IMR-90 (cell line): Measurements from ENCODE around the gene YIPF7. TPM values are rescaled to one million over a fixed set of nuclear protein-coding genes. Genes with fewer than 3 reads are reported as not detected.

ENCODE experiments used
- ATAC-seq: fragments of 200-7000 bp; cut with Tn5 transposase; 2 replicates; pipeline ENCODE4 v1.9.1; 2020; ENCODE audit warnings: low read depth, mild to moderate bottlenecking, moderate library complexity
- BruUV-seq: library from RNA; stranded (reverse); fragments of 400-500 nt; replicated peaks from 2 replicates; lab custom pipeline; 2021; lab: Mats Ljungman, UMichigan
- CTCF ChIA-PET: fragments of 300-600 bp; formaldehyde crosslinking; extraction: SDS; loops from one replicate; lab custom pipeline; 2021; ENCODE audit warnings: antibody characterized with exemption; lab: Yijun Ruan, JAX
- POLR2A ChIA-PET: fragments of 300-600 bp; sonication (Branson Sonifier 250); formaldehyde crosslinking; loops from one replicate; lab custom pipeline; 2022; ENCODE audit warnings: antibody characterized with exemption; ENCODE audit not compliant: unreplicated experiment; lab: Charles Lee
- DNase-seq: peaks from one replicate; pipeline ENCODE4 v3.0.0; 2013
- H2AFZ ChIP-seq: replicated peaks from 2 replicates; pipeline ENCODE3; 2013; ENCODE audit warnings: low read length, mild to moderate bottlenecking; ENCODE audit not compliant: poor library complexity
- H2AK5ac ChIP-seq: 2 replicates; pipeline ENCODE4 v1.6.1; 2013; ENCODE audit warnings: low read depth, low read length, inconsistent platforms
- H2AK9ac ChIP-seq: replicated peaks from 2 replicates; pipeline ENCODE3; 2013; ENCODE audit warnings: mild to moderate bottlenecking, low read depth, low read length, moderate library complexity; ENCODE audit not compliant: poor library complexity
- H2BK120ac ChIP-seq: 2 replicates; pipeline ENCODE4 v1.6.1; 2013; ENCODE audit warnings: low read depth, low read length, inconsistent platforms
- H2BK15ac ChIP-seq: 3 replicates; pipeline ENCODE4 v1.6.1; 2013; ENCODE audit warnings: low read depth, low read length, inconsistent platforms
- H2BK20ac ChIP-seq: 2 replicates; pipeline ENCODE4 v1.6.1; 2013; ENCODE audit warnings: low read depth, mild to moderate bottlenecking, inconsistent platforms, low read length, moderate library complexity
- H2BK5ac ChIP-seq: 2 replicates; pipeline ENCODE4 v1.6.1; 2013; ENCODE audit warnings: mild to moderate bottlenecking, low read depth, low read length, inconsistent platforms; ENCODE audit not compliant: poor library complexity, severe bottlenecking
- H3K14ac ChIP-seq: replicated peaks from 2 replicates; pipeline ENCODE4 v1.6.1; 2013; ENCODE audit warnings: low read depth, low read length, inconsistent platforms
- H3K18ac ChIP-seq: 2 replicates; pipeline ENCODE4 v1.6.1; 2013; ENCODE audit warnings: low read depth, low read length, control low read depth
- H3K23ac ChIP-seq: 2 replicates; pipeline ENCODE4 v1.6.1; 2013; ENCODE audit warnings: low read depth, low read length, inconsistent platforms
- H3K27ac ChIP-seq: 2 replicates; pipeline ENCODE4 v1.5.1; 2013; ENCODE audit warnings: mild to moderate bottlenecking, control low read depth, low read length; ENCODE audit not compliant: insufficient read depth
- H3K27me3 ChIP-seq: 2 replicates; pipeline ENCODE4 v1.6.1; 2013; ENCODE audit warnings: low read length; ENCODE audit not compliant: control insufficient read depth, insufficient read depth
- H3K36me3 ChIP-seq: 2 replicates; pipeline ENCODE4 v1.6.1; 2013; ENCODE audit warnings: low read length, mixed read lengths; ENCODE audit not compliant: control insufficient read depth, insufficient read depth
- H3K4ac ChIP-seq: 2 replicates; pipeline ENCODE4 v1.6.1; 2013; ENCODE audit warnings: low read depth, low read length, inconsistent platforms
- H3K4me1 ChIP-seq: 2 replicates; pipeline ENCODE4 v1.6.1; 2013; ENCODE audit warnings: low read length, mixed read lengths; ENCODE audit not compliant: control insufficient read depth, insufficient read depth
- H3K4me2 ChIP-seq: 2 replicates; pipeline ENCODE4 v1.6.1; 2013; ENCODE audit warnings: low read depth, mild to moderate bottlenecking, control low read depth, low read length, moderate library complexity
- H3K4me3 ChIP-seq: 2 replicates; pipeline ENCODE4 v1.5.1; 2013; ENCODE audit warnings: low read depth, mild to moderate bottlenecking, control low read depth, low read length, moderate library complexity; ENCODE audit not compliant: insufficient read depth
- H3K56ac ChIP-seq: 2 replicates; pipeline ENCODE4 v1.6.1; 2013; ENCODE audit warnings: low read length, inconsistent platforms; ENCODE audit not compliant: insufficient read depth; ENCODE audit errors: extremely low read depth
- H3K79me1 ChIP-seq, 2 experiments: 2 replicates each; pipeline ENCODE4 v1.6.1; 2013; ENCODE audit warnings: low read length in 2 of 2, inconsistent platforms in 1 of 2, low read depth in 1 of 2
- H3K9ac ChIP-seq: 2 replicates; pipeline ENCODE4 v1.6.1; 2013; ENCODE audit warnings: low read depth, low read length, control low read depth
- H3K9me1 ChIP-seq: 2 replicates; pipeline ENCODE4 v1.6.1; 2013; ENCODE audit warnings: low read length, inconsistent platforms; ENCODE audit not compliant: insufficient read depth
- H3K9me3 ChIP-seq: 2 replicates; pipeline ENCODE4 v1.6.1; 2013; ENCODE audit warnings: low read length; ENCODE audit not compliant: control insufficient read depth, insufficient read depth
- H4K20me1 ChIP-seq: 2 replicates; pipeline ENCODE4 v1.6.1; 2013; ENCODE audit warnings: low read length, inconsistent platforms; ENCODE audit not compliant: insufficient read depth
- H4K5ac ChIP-seq: 2 replicates; pipeline ENCODE4 v1.6.1; 2013; ENCODE audit warnings: mild to moderate bottlenecking, low read depth, low read length, control low read depth
- H4K8ac ChIP-seq, 2 experiments: 2 replicates each; pipeline ENCODE4 v1.6.1; 2013; ENCODE audit warnings: low read depth in 2 of 2, low read length in 2 of 2, control low read depth in 1 of 2, inconsistent platforms in 1 of 2
- H4K91ac ChIP-seq: 2 replicates; pipeline ENCODE4 v1.6.1; 2013; ENCODE audit warnings: low read depth, low read length, inconsistent platforms; ENCODE audit not compliant: insufficient read depth
- CHD1 ChIP-seq: IDR thresholded peaks from 2 replicates; pipeline ENCODE4 v1.6.1; 2012; ENCODE audit warnings: low read depth, low read length, improper control_type of control experiment
- CTCF ChIP-seq: conservative IDR thresholded peaks from 2 replicates; pipeline ENCODE4 v1.5.1; 2012; ENCODE audit warnings: mild to moderate bottlenecking, low read depth, low read length, improper control_type of control experiment
- NFE2L2 ChIP-seq: fragments of 150-350 bp; IDR thresholded peaks from 2 replicates; pipeline ENCODE4 v1.6.1; 2016; ENCODE audit warnings: low read depth, mild to moderate bottlenecking, low read length
- RAD21 ChIP-seq: IDR thresholded peaks from 2 replicates; pipeline ENCODE4 v1.6.1; 2012; ENCODE audit warnings: low read length, improper control_type of control experiment
- SMC3 ChIP-seq: fragments of 150-350 bp; IDR thresholded peaks from 2 replicates; pipeline ENCODE4 v1.6.1; 2016; ENCODE audit warnings: low read depth, mild to moderate bottlenecking, antibody characterized with exemption, low read length, moderate library complexity
- WGBS, 2 experiments: methylation state at CpG; one replicate each; pipeline versions ENCODE4 v1.1.5 to v1.1.7; 2013; ENCODE audit warnings: missing lambda C conversion rate in 2 of 2; ENCODE audit not compliant: insufficient read length in 1 of 2; ENCODE audit errors: extremely low coverage in 2 of 2; 5-methylcytosine and 5-hydroxymethylcytosine counted together
- dilution Hi-C: fragments of 300-500 bp; cut with HindIII; formaldehyde crosslinking; loops from one replicate; pipeline ENCODE4 v1.14.3; 2018; ENCODE audit warnings: low sequenced_read_pairs; ENCODE audit not compliant: unreplicated experiment
- in situ Hi-C: fragments of 300-500 bp; cut with MboI; formaldehyde crosslinking; loops from 3 replicates; pipeline ENCODE4 v1.14.3; 2019; ENCODE audit warnings: low sequenced_read_pairs, inconsistent platforms, mixed read lengths
- intact Hi-C: fragments of 100-400 bp; cut with micrococcal nuclease; formaldehyde crosslinking; loops from 2 replicates; pipeline ENCODE4 v1.10.0; 2022
- polyA plus RNA-seq, 3 experiments: library from polyadenylated mRNA; depleted of rRNA; stranded (reverse); fragments of >200 nt; gene quantifications; 2 replicates each; pipeline ENCODE4 v1.2.3, GENCODE V29; 2012; ENCODE audit warnings: low replicate concordance in 1 of 3
- total RNA-seq: library from RNA; depleted of rRNA; stranded (reverse); fragments of >200 nt; gene quantifications from 2 replicates; pipeline ENCODE4 v1.2.3, GENCODE V29; 2012

Gene YIPF7
- total and polyA plus RNA-seq, 2 of the 4 experiments (the other 2 are of a cell fraction) = not detected

DNA sequence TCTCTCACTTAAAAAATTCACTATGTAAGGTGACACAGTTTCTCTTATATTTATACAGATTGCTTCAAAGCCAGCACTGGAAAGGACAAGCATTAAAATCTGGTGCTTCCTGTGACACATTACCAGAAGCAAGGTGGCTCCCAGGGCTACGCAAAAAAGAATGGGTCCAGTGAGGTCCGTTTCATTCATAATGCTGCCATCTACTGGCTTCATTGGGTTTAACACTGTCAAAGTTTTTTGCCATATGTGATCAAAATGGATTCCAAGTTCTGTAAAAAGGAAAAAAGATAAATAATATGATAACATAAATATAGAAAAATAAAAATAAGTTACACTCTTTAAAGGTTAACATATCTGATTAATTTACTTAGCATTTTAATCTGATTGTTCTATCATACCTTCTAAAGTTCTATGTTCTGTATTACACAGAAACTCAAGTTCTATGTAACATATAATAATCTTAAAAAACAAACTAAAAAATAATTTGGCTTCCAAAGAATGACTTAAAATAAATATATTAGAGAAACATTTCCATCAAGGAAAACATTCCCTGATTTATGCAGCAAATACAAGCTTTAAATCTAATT, 22.1 kb downstream of the YIPF7 start:
- no peak overlapping the region for H2AK5ac ChIP-seq
- H3K27me3 ChIP-seq = no peaks in the 10 kb centered on the region
- H3K23ac ChIP-seq = no peak overlapping the region
- no peak overlapping the region for H4K8ac ChIP-seq
- no peak overlapping the region for H2AK9ac ChIP-seq
- intact Hi-C loops = loop anchor here (1.0 kb wide), 1 partner anchor 1634 kb away; no protein-coding TSS in a partner anchor
- H2BK15ac ChIP-seq = no peak overlapping the region
- no peak overlapping the region for H3K4me3 ChIP-seq
- no peak overlapping the region for H3K4ac ChIP-seq
- no peak overlapping the region for H3K4me2 ChIP-seq
- no peak overlapping the region for H2BK120ac ChIP-seq
- no TSS peak for BruUV-seq
- TF ChIP-seq CTCF = peak; percentile 66
- TF ChIP-seq RAD21 = peak; percentile 55
- TF ChIP-seq SMC3 = peak; percentile 37; the same call in 1 of the 2 replicates
- no peak for TF ChIP-seq NFE2L2
- no peak for TF ChIP-seq CHD1
- WGBS, 2 experiments = no CpG with 5 or more reads among the region's 2 CpGs
- no peak overlapping the region for H3K9ac ChIP-seq
- H4K5ac ChIP-seq = no peak overlapping the region
- dilution Hi-C loops = no loop called here
- H4K20me1 ChIP-seq = no peaks in the 10 kb centered on the region
- H3K36me3 ChIP-seq = no peaks in the 10 kb centered on the region
- ChIA-PET CTCF (interaction anchor here (0.6 to 0.7 kb wide), 2 partner anchors 456 to 705 kb away, joined by 3 read pairs; no protein-coding TSS in a partner anchor), POLR2A (no interaction called here)
- ATAC-seq (peak; percentile 86), DNase-seq (peak; percentile 43)
- H3K79me1 ChIP-seq = no peaks in the 10 kb centered on the region
- in situ Hi-C loops = no loop called here
- H3K27ac ChIP-seq = no peak overlapping the region
- H4K91ac ChIP-seq = no peak overlapping the region
- H3K14ac ChIP-seq = no peak overlapping the region
- H3K9me1 ChIP-seq = no peaks in the 10 kb centered on the region
- no peak overlapping the region for H3K18ac ChIP-seq
- no peak overlapping the region for H3K56ac ChIP-seq
- H3K9me3 ChIP-seq = no peaks in the 10 kb centered on the region
- no peak overlapping the region for H2BK5ac ChIP-seq
- H2BK20ac ChIP-seq = no peak overlapping the region
- no peaks in the 10 kb centered on the region for H3K4me1 ChIP-seq
- no peak overlapping the region for H2AFZ ChIP-seq
